ENCODE measurements around the gene SURF6.
"Not testable (repeated sequence)": the region's sequence is repeated elsewhere in the genome, so short reads cannot be mapped to it uniquely, and the experiment has no call there.

SURF6 gene

GRCh38 chr9:133329306-133330156, 6.5 kb downstream of the SURF6 start:
- DNase-seq (ENCODE audit: low read depth in 2 of 2), result not testable (repeated sequence)

GRCh38 chr9:133327834-133328484, 8.0 kb downstream of the SURF6 start:
- no peak for DNase-seq (ENCODE audit: low read depth in 2 of 2)

DNA sequence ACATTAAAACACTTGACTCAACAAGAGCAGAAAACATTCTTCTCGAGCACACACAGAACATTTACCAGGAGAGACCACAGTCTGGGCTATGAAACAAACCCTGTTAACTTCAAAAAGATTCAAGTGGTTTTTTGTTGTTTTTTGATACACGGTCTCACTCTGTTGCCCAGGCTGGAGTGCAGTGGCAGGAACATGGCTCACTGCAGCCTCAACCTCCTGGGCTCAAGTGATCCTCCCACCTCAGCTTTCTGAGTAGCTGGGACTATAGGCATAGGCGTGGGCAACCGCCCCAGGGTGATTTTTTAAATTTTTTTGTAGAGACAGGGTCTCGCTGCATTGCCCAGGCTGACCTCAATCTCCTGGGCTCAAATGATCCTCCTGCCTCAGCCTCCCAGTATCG, 9.0 kb downstream of the SURF6 start:
- not testable (repeated sequence) for DNase-seq (ENCODE audit: low read depth in 2 of 2)

- no peak for DNase-seq (ENCODE audit: low read depth in 2 of 2)
Measured at GRCh38 chr9:133323991-133324703, 11.8 kb downstream of the SURF6 start.

GRCh38 chr9:133323211-133323610, 12.8 kb downstream of the SURF6 start:
- no peak for DNase-seq (ENCODE audit: low read depth in 2 of 2)

DNA sequence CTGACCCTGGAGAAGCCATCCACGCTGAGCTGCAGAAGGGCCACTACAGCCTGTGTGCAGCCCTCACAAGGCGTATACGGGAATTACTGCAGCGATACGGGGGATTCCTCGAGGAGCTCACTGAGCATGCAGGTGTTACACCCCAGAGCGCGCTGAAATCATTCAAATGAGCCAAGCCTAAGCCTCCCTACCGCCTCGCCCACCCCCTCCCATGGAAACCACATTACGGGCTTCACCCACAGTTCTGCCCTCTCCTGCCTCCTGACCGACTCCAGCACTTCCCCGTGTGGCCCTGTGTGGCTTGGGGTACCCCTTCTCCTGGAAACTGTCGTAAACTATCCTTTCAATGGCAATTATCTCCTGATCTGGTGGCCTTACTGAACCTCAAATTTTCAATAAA, 13.3 kb downstream of the SURF6 start:
- no peak for DNase-seq (ENCODE audit: low read depth in 2 of 2)

DNA sequence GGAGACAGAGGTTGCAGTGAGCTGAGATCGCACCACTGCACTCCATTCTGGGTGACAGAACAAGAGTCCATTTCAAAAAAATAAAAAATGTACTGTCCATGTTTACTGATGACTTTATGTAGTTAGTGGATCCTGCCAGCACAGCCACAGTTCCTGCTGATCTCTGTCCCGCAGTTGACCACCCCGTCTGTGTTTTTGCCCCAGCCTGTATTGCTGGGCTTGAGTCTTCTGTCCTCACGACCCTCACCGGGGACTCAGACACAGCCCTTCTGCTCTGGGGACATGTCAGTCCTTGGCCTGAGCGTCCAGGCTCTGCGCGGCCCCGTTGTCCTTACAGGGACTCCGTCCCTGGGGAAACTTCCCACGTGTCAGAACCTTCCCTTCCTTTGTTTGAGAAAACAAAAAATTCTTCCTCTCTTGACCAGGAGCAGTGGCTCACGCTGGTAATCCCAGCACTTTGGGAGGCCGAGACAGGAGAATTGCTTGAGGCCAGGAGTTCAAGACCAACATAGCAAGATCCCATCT, 14.5 kb downstream of the SURF6 start:
- DNase-seq (ENCODE audit: low read depth in 2 of 2), result no peak

GRCh38 chr9:133320421-133320881, 15.5 kb downstream of the SURF6 start:
- DNase-seq (ENCODE audit: low read depth in 2 of 2), result no peak

- DNase-seq (ENCODE audit: low read depth in 2 of 2), result not testable (repeated sequence)
Measured at GRCh38 chr9:133317551-133317950, 18.4 kb downstream of the SURF6 start.

DNA sequence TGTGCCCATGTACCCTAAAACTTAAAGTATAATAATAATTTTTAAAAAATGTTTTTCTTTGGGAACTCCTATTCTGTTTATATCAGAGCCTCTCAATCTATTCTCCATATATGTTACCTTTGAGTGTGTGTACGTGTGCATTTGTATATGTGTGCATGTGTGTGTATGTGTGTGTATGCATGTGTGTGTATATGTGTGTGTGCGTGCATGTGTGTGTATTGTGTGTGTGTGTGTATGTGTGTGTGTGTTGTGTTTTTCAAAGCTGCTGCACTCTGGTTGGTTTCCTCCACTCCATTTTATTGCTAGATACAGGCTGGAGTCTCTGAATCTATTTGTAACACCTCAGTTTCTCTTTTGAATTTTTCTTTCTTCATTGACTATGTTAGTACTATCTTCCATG, 20.0 kb downstream of the SURF6 start:
- DNase-seq (ENCODE audit: low read depth in 2 of 2), result no peak

GRCh38 chr9:133309608-133310007, 26.4 kb downstream of the SURF6 start:
- DNase-seq (ENCODE audit: low read depth in 2 of 2), result no peak

DNA sequence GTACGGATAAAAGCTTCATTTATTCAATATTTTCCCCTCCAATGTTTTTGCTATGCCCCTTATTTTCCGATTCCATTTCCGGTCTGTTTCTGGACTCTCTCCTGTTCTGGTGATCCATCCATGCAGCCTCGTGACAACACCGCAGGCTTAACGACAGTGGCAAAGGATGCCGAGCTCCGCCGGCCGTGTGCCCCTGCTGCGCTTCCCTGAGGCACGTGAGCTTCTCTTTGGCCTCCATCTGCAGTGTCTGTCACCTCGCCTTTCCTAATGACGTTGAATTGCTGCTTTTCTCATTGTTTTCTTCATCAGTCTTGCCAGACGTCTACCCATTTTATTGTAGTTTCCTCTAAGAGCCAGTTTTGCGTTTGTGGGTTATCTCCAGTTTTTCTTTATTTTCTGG, 28.7 kb downstream of the SURF6 start:
- no peak for DNase-seq (ENCODE audit: low read depth in 2 of 2)

DNA sequence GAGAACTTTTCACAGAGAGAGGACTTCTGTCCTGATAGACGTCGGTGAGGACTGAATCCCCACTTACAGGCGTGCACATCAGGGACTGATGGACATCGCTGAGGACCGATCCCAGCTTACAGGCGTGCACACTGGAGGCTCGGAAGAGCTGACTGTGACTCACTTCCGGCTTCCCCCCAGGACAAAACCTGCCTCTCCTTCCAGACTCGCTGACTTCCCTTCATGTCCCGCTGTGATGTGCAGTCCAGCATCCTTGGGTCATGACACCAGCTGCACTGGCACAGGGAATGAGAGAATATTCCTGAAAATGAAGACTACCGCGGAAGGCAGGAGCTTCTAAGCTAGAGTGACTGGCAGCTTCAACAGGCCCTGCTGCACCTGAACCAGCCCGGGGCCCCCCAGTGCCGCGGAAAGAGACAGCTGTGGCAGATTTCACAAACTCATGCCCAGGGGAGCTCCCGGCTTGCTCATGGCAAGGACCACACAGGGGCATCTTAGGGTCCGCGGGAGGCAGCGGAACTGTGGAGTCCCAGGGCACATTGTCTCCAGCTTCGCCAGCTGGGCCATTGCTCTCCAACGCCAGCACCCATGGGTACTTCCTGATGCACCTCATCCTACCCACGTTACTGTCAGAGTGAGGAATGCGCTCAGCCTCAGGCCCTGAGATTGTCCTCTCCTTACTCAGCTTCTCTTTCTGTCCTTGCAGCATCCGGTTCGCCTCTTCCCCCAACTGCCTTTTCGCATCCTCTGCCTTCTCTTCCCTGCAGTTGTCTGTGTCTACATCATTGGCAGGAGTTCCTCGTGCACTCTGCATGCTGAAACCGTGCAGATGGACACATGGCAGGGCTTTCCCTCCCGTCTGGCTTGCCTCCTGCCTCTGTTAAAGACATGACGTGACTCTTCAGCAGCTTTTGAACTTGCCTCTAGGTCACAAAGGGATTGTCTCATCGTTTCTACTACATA, 29.5 kb downstream of the SURF6 start:
- no peak for DNase-seq (ENCODE audit: low read depth in 2 of 2)

DNA sequence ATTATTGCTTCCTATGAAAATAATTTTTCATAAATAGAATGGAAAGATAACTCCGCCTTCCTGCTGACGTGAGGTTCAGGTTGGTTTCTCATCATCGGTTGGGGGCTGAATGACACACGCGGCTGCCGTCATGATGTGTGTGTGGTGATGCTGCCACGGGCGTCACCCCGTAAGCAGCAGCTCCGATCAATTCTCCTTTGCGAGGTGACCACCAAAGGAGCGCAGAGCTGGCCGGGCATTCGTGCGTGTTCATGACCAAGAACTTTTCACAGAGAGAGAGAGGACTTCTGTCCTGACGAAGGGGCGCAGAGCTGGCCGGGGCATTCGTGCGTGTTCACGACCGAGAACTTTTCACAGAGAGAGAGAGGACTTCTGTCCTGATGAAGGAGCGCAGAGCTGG, 30.3 kb downstream of the SURF6 start:
- no peak for DNase-seq (ENCODE audit: low read depth in 2 of 2)

GRCh38 chr9:133304477-133305377, 31.3 kb downstream of the SURF6 start:
- DNase-seq (ENCODE audit: low read depth in 2 of 2), result no peak

GRCh38 chr9:133304158-133304470, 31.9 kb downstream of the SURF6 start:
- no peak for DNase-seq (ENCODE audit: low read depth in 2 of 2)

DNA sequence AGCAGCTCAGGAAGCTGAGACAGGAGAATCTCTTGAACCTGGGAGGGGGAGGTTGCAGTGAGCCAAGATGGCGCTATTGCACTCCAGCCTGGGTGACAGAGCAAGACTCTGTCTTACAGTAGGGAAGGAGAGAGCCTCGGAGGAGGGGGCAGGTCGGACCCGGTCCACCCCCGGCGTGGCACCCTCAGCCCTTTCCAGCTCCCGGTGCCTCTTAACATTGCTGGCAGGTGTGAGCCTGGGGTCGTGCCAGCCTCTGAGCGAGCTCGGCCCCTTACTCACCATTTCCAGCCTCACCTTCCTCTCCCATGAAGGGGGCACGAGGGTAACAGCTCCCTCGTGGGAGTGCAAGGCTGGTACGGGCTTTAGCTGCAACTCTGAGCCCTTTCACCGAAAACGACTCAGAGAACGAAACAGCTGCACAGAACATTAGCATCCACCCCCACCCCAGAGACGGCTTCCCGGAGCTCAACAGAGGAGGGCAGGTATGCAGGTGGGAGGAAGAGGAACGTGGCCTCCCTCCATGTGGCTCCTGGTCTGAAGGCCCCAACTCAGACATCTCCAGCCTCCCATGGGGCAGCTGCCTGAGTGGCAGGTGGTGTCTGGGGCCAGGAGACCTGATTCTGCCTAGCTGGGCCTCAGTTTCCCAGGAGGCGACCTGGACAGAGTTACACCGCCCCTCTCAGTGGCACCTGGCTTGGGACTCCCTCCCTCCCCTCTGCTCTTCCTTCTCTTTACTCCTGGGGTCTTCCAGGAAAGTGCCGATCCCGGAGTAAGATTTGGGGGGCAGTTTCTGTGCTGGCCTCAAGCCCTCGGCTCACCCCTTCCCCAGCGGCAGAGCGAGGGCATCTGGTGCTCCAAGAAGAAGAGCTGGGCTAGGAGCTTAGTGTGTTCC, 32.5 kb downstream of the SURF6 start:
- DNase-seq (ENCODE audit: low read depth in 2 of 2), result no peak

DNA sequence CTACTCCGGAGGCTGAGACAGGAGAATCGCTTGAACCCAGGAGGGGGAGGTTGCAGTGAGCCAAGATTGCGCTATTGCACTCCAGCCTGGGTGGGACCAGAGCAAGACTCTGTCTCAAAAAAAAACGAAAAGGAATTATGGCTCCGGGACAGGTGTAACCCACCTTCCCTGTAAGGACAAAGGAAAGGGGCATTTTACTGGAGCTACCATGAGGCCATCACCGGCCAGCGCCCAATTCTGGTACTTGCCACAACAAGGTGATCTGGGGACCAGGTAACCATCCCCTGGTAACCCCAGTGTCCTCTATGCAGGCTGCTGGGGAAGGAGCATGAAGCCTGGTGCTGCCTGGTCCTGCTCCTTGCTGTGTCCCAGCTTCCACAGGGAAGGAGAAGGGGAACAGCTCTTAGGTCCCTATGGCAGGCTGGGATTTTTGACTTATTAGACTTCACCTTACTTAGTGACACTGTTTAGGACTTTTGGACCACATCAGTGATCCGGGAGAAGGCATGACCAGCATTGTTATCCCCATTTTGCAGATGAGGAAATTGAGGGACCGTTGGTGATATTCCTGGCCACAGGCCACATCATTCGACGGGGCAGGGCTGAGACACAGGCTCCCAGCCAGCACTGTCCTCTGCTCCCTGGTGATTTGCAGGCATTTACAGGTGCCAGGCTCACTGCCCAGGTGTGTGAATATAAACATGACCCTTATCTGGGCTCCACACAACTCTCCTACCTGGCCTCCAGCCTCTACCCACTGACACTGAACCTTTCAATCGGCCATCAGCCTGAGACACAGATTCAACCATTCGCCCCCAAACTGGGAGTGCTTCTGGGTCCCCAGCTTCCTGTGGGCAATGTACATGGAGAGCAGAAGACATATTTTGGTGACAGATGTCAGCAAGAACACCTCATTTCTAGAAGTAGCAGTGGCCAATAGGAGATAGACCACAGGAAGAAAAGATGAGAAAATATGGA, 34.4 kb downstream of the SURF6 start:
- DNase-seq (ENCODE audit: low read depth in 2 of 2), result no peak
